GM23338 (cell line): ENCODE results near the gene CFH. TPM values are rescaled to one million over a fixed set of nuclear protein-coding genes. Genes with fewer than 3 reads are reported as not detected.

Experiments used
- ATAC-seq: fragments of 200-7000 bp; cut with Tn5 transposase; 3 replicates; pipeline ENCODE4 v1.9.1; 2020
- DNase-seq: peaks from one replicate; pipeline ENCODE4 v3.0.0-alpha.2; 2015; ENCODE audit warnings: low spot score
- H2AFZ ChIP-seq: fragments of 200-600 bp; sonication (generic); 2 replicates; pipeline ENCODE4 v1.8.0; 2016; ENCODE audit warnings: antibody characterized with exemption, mild to moderate bottlenecking, moderate library complexity
- H3F3A ChIP-seq: fragments of 200-600 bp; sonication (generic); replicated peaks from 2 replicates; pipeline ENCODE4 v1.8.0; 2017; ENCODE audit warnings: antibody characterized with exemption, mixed run types, low read depth
- H3K27ac ChIP-seq: fragments of 200-600 bp; sonication (generic); 2 replicates; pipeline ENCODE4 v1.6.1; 2016; ENCODE audit warnings: low read depth
- H3K27me3 ChIP-seq: fragments of 200-600 bp; sonication (generic); 2 replicates; pipeline ENCODE4 v1.8.0; 2016; ENCODE audit warnings: mild to moderate bottlenecking, mixed run types, moderate library complexity; ENCODE audit not compliant: insufficient read depth
- H3K36me3 ChIP-seq: fragments of 200-600 bp; sonication (generic); 2 replicates; pipeline ENCODE4 v1.8.0; 2016; ENCODE audit warnings: mild to moderate bottlenecking; ENCODE audit not compliant: insufficient read depth
- H3K4me1 ChIP-seq: fragments of 200-600 bp; sonication (generic); 2 replicates; pipeline ENCODE4 v1.8.0; 2016; ENCODE audit warnings: mild to moderate bottlenecking, moderate library complexity; ENCODE audit not compliant: insufficient read depth
- H3K4me2 ChIP-seq: fragments of 200-600 bp; sonication (generic); 2 replicates; pipeline ENCODE4 v1.7.1; 2017; ENCODE audit warnings: mixed run types
- H3K4me3 ChIP-seq: fragments of 200-600 bp; sonication (generic); 2 replicates; pipeline ENCODE4 v1.6.1; 2016; ENCODE audit warnings: mixed run types
- H3K79me2 ChIP-seq: fragments of 200-600 bp; sonication (generic); replicated peaks from 2 replicates; pipeline ENCODE4 v1.8.0; 2017; ENCODE audit warnings: mild to moderate bottlenecking; ENCODE audit not compliant: insufficient read depth
- H3K9me2 ChIP-seq: fragments of 200-600 bp; sonication (generic); 2 replicates; pipeline ENCODE4 v1.8.0; 2017; ENCODE audit not compliant: insufficient read depth
- H4K20me1 ChIP-seq: fragments of 200-600 bp; sonication (generic); replicated peaks from 2 replicates; pipeline ENCODE4 v1.8.0; 2017; ENCODE audit warnings: mild to moderate bottlenecking; ENCODE audit not compliant: insufficient read depth
- H3K27ac Mint-ChIP-seq: 2 replicates; pipeline ENCODE4 v1.8.0; 2020; ENCODE audit warnings: inconsistent platforms, mild to moderate bottlenecking, moderate library complexity, mixed read lengths
- H3K27me3 Mint-ChIP-seq: 3 replicates; pipeline ENCODE4 v1.8.0; 2022; ENCODE audit warnings: low read depth, mild to moderate bottlenecking, moderate library complexity, mixed read lengths, inconsistent platforms; ENCODE audit not compliant: insufficient read depth, poor library complexity
- H3K36me3 Mint-ChIP-seq: 3 replicates; pipeline ENCODE4 v1.8.0; 2021; ENCODE audit warnings: low read depth, mild to moderate bottlenecking, inconsistent platforms, moderate library complexity, mixed read lengths
- H3K4me1 Mint-ChIP-seq: 3 replicates; pipeline ENCODE4 v1.8.0; 2020; ENCODE audit warnings: mild to moderate bottlenecking, inconsistent platforms, mixed read lengths
- H3K4me3 Mint-ChIP-seq: 3 replicates; pipeline ENCODE4 v1.8.0; 2021; ENCODE audit warnings: moderate library complexity, mild to moderate bottlenecking, inconsistent platforms, mixed read lengths
- H3K9me3 Mint-ChIP-seq: 3 replicates; pipeline ENCODE4 v1.8.0; 2020; ENCODE audit warnings: moderate library complexity, mild to moderate bottlenecking, inconsistent platforms, mixed read lengths
- CREB1 ChIP-seq: fragments of 250-450 bp; sonication (Bioruptor Pico); IDR thresholded peaks from 2 replicates; pipeline ENCODE4 v1.5.0; 2020; ENCODE audit warnings: low read depth, mild to moderate bottlenecking, moderate library complexity
- EZH2 ChIP-seq: fragments of 200-600 bp; sonication (generic); IDR thresholded peaks from one replicate; pipeline ENCODE4 v1.8.0; 2017; ENCODE audit warnings: antibody characterized with exemption, mild to moderate bottlenecking, low read depth; ENCODE audit not compliant: unreplicated experiment
- EZH2phosphoT487 ChIP-seq: fragments of 200-600 bp; sonication (generic); IDR thresholded peaks from one replicate; pipeline ENCODE4 v1.8.1; 2018; ENCODE audit warnings: antibody characterized with exemption; ENCODE audit not compliant: unreplicated experiment
- NANOG ChIP-seq: IDR thresholded peaks from 2 replicates; pipeline ENCODE4 v1.6.1; 2016; ENCODE audit warnings: antibody characterized with exemption, borderline replicate concordance
- POLR2AphosphoS5 ChIP-seq: IDR thresholded peaks from 2 replicates; pipeline ENCODE4 v1.6.1; 2016; ENCODE audit warnings: antibody characterized with exemption, low read depth
- STAT1 ChIP-seq: IDR thresholded peaks from one replicate; pipeline ENCODE4 v1.6.1; 2016; ENCODE audit warnings: antibody characterized with exemption; ENCODE audit not compliant: unreplicated experiment
- ZNF114 ChIP-seq: fragments of 250-450 bp; sonication (Bioruptor Pico); IDR thresholded peaks from 2 replicates; pipeline ENCODE4 v1.5.0; 2020; ENCODE audit warnings: mild to moderate bottlenecking, moderate library complexity
- ZNF331 ChIP-seq: fragments of 250-450 bp; sonication (Bioruptor Pico); IDR thresholded peaks from 2 replicates; pipeline ENCODE4 v1.5.0; 2020; ENCODE audit warnings: low read depth, mild to moderate bottlenecking, moderate library complexity
- polyA plus RNA-seq: library from polyadenylated mRNA; unstranded; fragments of >200 nt; fragmentation: Nextera tagmentation; extraction: Ambion mirVana; gene quantifications from 2 replicates; pipeline ENCODE4 v1.2.1, GENCODE V29; 2016
- total RNA-seq: library from RNA; depleted of rRNA; stranded (reverse); fragments of >200 nt; shearing (Covaris generic); gene quantifications from 2 replicates; pipeline ENCODE4 v1.2.3, GENCODE V29; 2014
- TF ChIP-seq, protein P1 (sequence below): fragments of 250-450 bp; sonication (Bioruptor Pico); IDR thresholded peaks from 2 replicates; pipeline ENCODE4 v1.5.0; 2020; ENCODE audit warnings: mild to moderate bottlenecking, moderate library complexity
- TF ChIP-seq, protein P2 (sequence below): IDR thresholded peaks from 2 replicates; pipeline ENCODE4 v1.6.1; 2016; ENCODE audit warnings: antibody characterized with exemption

CFH gene
- total and polyA plus RNA-seq, 2 experiments from 2014 or later: not detected

DNA sequence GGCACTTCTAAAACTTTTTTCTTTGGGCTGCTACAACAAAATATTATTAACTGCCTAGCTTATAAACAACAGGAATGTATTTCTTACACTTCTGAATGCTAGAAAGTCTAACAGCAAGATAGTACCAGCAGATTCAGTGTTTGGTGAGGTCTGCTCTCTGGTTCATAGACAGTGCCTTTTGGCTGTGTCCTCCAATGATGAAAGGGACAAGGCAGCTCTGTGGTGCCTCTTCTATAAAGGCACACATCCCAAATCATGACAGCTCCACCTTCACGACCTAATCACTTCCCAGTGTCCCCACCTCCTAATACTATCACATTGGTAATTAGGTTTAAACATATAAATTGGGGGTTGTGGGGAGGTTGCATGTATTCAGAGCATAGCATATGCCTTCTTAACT is 9.5 kb downstream of the CFH start:
- Histone ChIP-seq H3K27ac (no peak overlapping the region), H3K36me3 (no peaks in the 10 kb centered on the region), H3K4me3 (no peak overlapping the region), H3K27me3 (no peaks in the 10 kb centered on the region), H3K9me2 (no peaks in the 10 kb centered on the region), H3F3A (no peaks in the 10 kb centered on the region), H2AFZ (no peak overlapping the region), H3K4me1 (no peaks in the 10 kb centered on the region), H3K4me2 (no peak overlapping the region), H3K79me2 (no peaks in the 10 kb centered on the region), H4K20me1 (no peaks in the 10 kb centered on the region)
- H3K27me3 Mint-ChIP-seq: peaks cover 1% of the 10 kb centered on the region
- no peak for TF ChIP-seq POLR2AphosphoS5
- TF ChIP-seq ZNF114: no peak
- TF ChIP-seq EZH2phosphoT487: no peak
- no peak for TF ChIP-seq EZH2
- no peak for TF ChIP-seq STAT1
- no peak for TF ChIP-seq CREB1 (CRISPR knock-in tag)
- TF ChIP-seq, protein P1, sequence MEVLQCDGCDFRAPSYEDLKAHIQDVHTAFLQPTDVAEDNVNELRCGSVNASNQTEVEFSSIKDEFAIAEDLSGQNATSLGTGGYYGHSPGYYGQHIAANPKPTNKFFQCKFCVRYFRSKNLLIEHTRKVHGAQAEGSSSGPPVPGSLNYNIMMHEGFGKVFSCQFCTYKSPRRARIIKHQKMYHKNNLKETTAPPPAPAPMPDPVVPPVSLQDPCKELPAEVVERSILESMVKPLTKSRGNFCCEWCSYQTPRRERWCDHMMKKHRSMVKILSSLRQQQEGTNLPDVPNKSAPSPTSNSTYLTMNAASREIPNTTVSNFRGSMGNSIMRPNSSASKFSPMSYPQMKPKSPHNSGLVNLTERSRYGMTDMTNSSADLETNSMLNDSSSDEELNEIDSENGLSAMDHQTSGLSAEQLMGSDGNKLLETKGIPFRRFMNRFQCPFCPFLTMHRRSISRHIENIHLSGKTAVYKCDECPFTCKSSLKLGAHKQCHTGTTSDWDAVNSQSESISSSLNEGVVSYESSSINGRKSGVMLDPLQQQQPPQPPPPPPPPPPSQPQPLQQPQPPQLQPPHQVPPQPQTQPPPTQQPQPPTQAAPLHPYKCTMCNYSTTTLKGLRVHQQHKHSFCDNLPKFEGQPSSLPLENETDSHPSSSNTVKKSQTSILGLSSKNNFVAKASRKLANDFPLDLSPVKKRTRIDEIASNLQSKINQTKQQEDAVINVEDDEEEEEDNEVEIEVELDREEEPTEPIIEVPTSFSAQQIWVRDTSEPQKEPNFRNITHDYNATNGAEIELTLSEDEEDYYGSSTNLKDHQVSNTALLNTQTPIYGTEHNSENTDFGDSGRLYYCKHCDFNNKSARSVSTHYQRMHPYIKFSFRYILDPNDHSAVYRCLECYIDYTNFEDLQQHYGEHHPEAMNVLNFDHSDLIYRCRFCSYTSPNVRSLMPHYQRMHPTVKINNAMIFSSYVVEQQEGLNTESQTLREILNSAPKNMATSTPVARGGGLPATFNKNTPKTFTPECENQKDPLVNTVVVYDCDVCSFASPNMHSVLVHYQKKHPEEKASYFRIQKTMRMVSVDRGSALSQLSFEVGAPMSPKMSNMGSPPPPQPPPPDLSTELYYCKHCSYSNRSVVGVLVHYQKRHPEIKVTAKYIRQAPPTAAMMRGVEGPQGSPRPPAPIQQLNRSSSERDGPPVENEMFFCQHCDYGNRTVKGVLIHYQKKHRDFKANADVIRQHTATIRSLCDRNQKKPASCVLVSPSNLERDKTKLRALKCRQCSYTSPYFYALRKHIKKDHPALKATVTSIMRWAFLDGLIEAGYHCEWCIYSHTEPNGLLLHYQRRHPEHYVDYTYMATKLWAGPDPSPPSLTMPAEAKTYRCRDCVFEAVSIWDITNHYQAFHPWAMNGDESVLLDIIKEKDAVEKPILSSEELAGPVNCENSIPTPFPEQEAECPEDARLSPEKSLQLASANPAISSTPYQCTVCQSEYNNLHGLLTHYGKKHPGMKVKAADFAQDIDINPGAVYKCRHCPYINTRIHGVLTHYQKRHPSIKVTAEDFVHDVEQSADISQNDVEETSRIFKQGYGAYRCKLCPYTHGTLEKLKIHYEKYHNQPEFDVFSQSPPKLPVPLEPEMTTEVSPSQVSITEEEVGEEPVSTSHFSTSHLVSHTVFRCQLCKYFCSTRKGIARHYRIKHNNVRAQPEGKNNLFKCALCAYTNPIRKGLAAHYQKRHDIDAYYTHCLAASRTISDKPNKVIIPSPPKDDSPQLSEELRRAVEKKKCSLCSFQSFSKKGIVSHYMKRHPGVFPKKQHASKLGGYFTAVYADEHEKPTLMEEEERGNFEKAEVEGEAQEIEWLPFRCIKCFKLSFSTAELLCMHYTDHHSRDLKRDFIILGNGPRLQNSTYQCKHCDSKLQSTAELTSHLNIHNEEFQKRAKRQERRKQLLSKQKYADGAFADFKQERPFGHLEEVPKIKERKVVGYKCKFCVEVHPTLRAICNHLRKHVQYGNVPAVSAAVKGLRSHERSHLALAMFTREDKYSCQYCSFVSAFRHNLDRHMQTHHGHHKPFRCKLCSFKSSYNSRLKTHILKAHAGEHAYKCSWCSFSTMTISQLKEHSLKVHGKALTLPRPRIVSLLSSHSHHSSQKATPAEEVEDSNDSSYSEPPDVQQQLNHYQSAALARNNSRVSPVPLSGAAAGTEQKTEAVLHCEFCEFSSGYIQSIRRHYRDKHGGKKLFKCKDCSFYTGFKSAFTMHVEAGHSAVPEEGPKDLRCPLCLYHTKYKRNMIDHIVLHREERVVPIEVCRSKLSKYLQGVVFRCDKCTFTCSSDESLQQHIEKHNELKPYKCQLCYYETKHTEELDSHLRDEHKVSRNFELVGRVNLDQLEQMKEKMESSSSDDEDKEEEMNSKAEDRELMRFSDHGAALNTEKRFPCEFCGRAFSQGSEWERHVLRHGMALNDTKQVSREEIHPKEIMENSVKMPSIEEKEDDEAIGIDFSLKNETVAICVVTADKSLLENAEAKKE: no peak
- no peak for TF ChIP-seq NANOG
- TF ChIP-seq, protein P2, sequence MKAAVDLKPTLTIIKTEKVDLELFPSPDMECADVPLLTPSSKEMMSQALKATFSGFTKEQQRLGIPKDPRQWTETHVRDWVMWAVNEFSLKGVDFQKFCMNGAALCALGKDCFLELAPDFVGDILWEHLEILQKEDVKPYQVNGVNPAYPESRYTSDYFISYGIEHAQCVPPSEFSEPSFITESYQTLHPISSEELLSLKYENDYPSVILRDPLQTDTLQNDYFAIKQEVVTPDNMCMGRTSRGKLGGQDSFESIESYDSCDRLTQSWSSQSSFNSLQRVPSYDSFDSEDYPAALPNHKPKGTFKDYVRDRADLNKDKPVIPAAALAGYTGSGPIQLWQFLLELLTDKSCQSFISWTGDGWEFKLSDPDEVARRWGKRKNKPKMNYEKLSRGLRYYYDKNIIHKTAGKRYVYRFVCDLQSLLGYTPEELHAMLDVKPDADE: no peak
- TF ChIP-seq ZNF331: no peak
- H3K4me1 Mint-ChIP-seq: no peaks in the 10 kb centered on the region; the same call in 1 of the 3 replicates
- ATAC-seq (no peak), DNase-seq (no peak)
- no peak overlapping the region for H3K27ac Mint-ChIP-seq
- H3K36me3 Mint-ChIP-seq: peaks cover 4% of the 10 kb centered on the region; the same call in 1 of the 3 replicates
- H3K4me3 Mint-ChIP-seq: no peak overlapping the region
- no peaks in the 10 kb centered on the region; the same call in 1 of the 3 replicates for H3K9me3 Mint-ChIP-seq
